Neural cell (in vitro differentiated cells): Measurements from ENCODE around the gene AGBL1. TPM values are rescaled to one million over a fixed set of nuclear protein-coding genes. Genes with fewer than 3 reads are reported as not detected.

ENCODE experiments used
- H2AFZ ChIP-seq: fragments of 200-600, 300-800 bp; sonication (generic), shearing (Covaris generic); 2 replicates; pipeline ENCODE4 v1.6.0; 2014; ENCODE audit warnings: low read depth, mild to moderate bottlenecking, antibody characterized with exemption, low read length, moderate library complexity
- H3F3A ChIP-seq: fragments of 200-600 bp; shearing (Covaris generic); 2 replicates; pipeline ENCODE4 v1.6.1; 2016; ENCODE audit warnings: mild to moderate bottlenecking, moderate library complexity, mixed read lengths, antibody characterized with exemption, low read length; ENCODE audit not compliant: insufficient read depth, poor library complexity, severe bottlenecking
- H3K27ac ChIP-seq: fragments of 200-600, 300-800 bp; sonication (generic), shearing (Covaris generic); 2 replicates; pipeline ENCODE4 v1.5.1; 2014; ENCODE audit warnings: mild to moderate bottlenecking, low read length, moderate library complexity
- H3K27me3 ChIP-seq: fragments of 300-800, 200-600 bp; sonication (generic), shearing (Covaris generic); 2 replicates; pipeline ENCODE4 v1.6.0; 2014; ENCODE audit warnings: mild to moderate bottlenecking, low read depth, low read length, moderate library complexity; ENCODE audit not compliant: insufficient read depth
- H3K36me3 ChIP-seq: fragments of 300-800, 200-600 bp; sonication (generic), shearing (Covaris generic); 2 replicates; pipeline ENCODE4 v1.5.1; 2014; ENCODE audit warnings: mild to moderate bottlenecking, antibody characterized with exemption, low read length, moderate library complexity; ENCODE audit not compliant: insufficient read depth
- H3K4me2 ChIP-seq: fragments of 300-800, 200-600 bp; sonication (generic), shearing (Covaris generic); 2 replicates; pipeline ENCODE4 v1.6.0; 2014; ENCODE audit warnings: mild to moderate bottlenecking, low read length
- H3K4me3 ChIP-seq: fragments of 300-800, 200-600 bp; sonication (generic), shearing (Covaris generic); 2 replicates; pipeline ENCODE4 v1.5.1; 2014; ENCODE audit warnings: mild to moderate bottlenecking, low read length, moderate library complexity
- H3K79me2 ChIP-seq: fragments of 200-600 bp; shearing (Covaris generic); replicated peaks from 2 replicates; pipeline ENCODE4 v1.6.0; 2014; ENCODE audit warnings: mild to moderate bottlenecking, low read length, moderate library complexity; ENCODE audit not compliant: insufficient read depth
- H3K9ac ChIP-seq: fragments of 300-800, 200-600 bp; sonication (generic), shearing (Covaris generic); 2 replicates; pipeline ENCODE4 v1.6.1; 2016; ENCODE audit warnings: mild to moderate bottlenecking, low read length, mixed read lengths
- H3K9me2 ChIP-seq: fragments of 200-600 bp; shearing (Covaris generic); 2 replicates; pipeline ENCODE4 v1.6.1; 2016; ENCODE audit warnings: mild to moderate bottlenecking, low read length, mixed read lengths; ENCODE audit not compliant: insufficient read depth
- H3K9me3 ChIP-seq: fragments of 200-600, 300-800 bp; sonication (generic), shearing (Covaris generic); 2 replicates; pipeline ENCODE4 v1.6.1; 2016; ENCODE audit warnings: mild to moderate bottlenecking, mixed run types, low read length, moderate library complexity, mixed read lengths
- H4K20me1 ChIP-seq: fragments of 200-600 bp; shearing (Covaris generic); 2 replicates; pipeline ENCODE4 v1.6.1; 2016; ENCODE audit warnings: mild to moderate bottlenecking, mixed run types; ENCODE audit not compliant: insufficient read depth
- CTCF ChIP-seq: fragments of 450-650 bp; IDR thresholded peaks from 2 replicates; pipeline ENCODE4 v1.5.1; 2014; ENCODE audit warnings: antibody characterized with exemption, mild to moderate bottlenecking, moderate library complexity; ENCODE audit not compliant: poor library complexity, severe bottlenecking
- EP300 ChIP-seq: fragments of 450-650 bp; conservative IDR thresholded peaks from 2 replicates; pipeline ENCODE4 v1.6.1; 2014; ENCODE audit warnings: antibody characterized with exemption, mild to moderate bottlenecking, moderate library complexity; ENCODE audit not compliant: poor library complexity, severe bottlenecking
- EZH2 ChIP-seq: fragments of 200-600, 300-800 bp; shearing (Covaris generic), sonication (generic); IDR thresholded peaks from 2 replicates; pipeline ENCODE4 v1.6.1; 2014; ENCODE audit warnings: antibody characterized with exemption, low read length, borderline replicate concordance, mild to moderate bottlenecking; ENCODE audit not compliant: insufficient read depth, poor library complexity, severe bottlenecking
- MXI1 ChIP-seq: fragments of 450-650 bp; conservative IDR thresholded peaks from 2 replicates; pipeline ENCODE4 v1.6.1; 2014; ENCODE audit warnings: antibody characterized with exemption, mild to moderate bottlenecking; ENCODE audit not compliant: poor library complexity, severe bottlenecking
- POLR2AphosphoS5 ChIP-seq: IDR thresholded peaks from 2 replicates; pipeline ENCODE4 v1.6.1; 2012
- RAD21 ChIP-seq: fragments of 450-650 bp; conservative IDR thresholded peaks from 2 replicates; pipeline ENCODE4 v1.6.1; 2014; ENCODE audit warnings: antibody characterized with exemption, mild to moderate bottlenecking, moderate library complexity
- REST ChIP-seq: IDR thresholded peaks from 2 replicates; pipeline ENCODE4 v1.6.1; 2012; ENCODE audit warnings: borderline replicate concordance
- SMC3 ChIP-seq: fragments of 450-650 bp; conservative IDR thresholded peaks from 2 replicates; pipeline ENCODE4 v1.6.1; 2014; ENCODE audit warnings: antibody characterized with exemption, mild to moderate bottlenecking, moderate library complexity; ENCODE audit not compliant: poor library complexity
- TAF1 ChIP-seq: IDR thresholded peaks from 2 replicates; pipeline ENCODE4 v1.6.1; 2012; ENCODE audit warnings: low read depth
- polyA plus RNA-seq: library from polyadenylated mRNA; depleted of rRNA; stranded (reverse); fragments of >200 nt; gene quantifications from 2 replicates; pipeline ENCODE4 v1.2.3, GENCODE V29; 2014

Gene AGBL1
- polyA plus RNA-seq, 1 donor from 2014 or later, result 0.12 TPM

GRCh38 chr15:86221119-86221518, 141.4 kb downstream of the AGBL1 start:
- Histone ChIP-seq H3K9ac (no peak overlapping the region), H3K79me2 (no peaks in the 10 kb centered on the region), H3K4me3 (no peak overlapping the region), H3K36me3 (no peaks in the 10 kb centered on the region), H3F3A (no peaks in the 10 kb centered on the region), H3K9me3 (peaks cover 5% of the 10 kb centered on the region), H3K4me2 (no peak overlapping the region), H3K27me3 (no peaks in the 10 kb centered on the region), H4K20me1 (no peaks in the 10 kb centered on the region), H3K27ac (no peak overlapping the region), H3K9me2 (no peaks in the 10 kb centered on the region), H2AFZ (no peak overlapping the region)
- no peak for TF ChIP-seq MXI1
- no peak for TF ChIP-seq CTCF
- TF ChIP-seq EP300, result no peak
- no peak for TF ChIP-seq TAF1
- TF ChIP-seq REST, result no peak
- no peak for TF ChIP-seq SMC3
- TF ChIP-seq POLR2AphosphoS5, result no peak

- H3K4me2 ChIP-seq, result no peak overlapping the region
- no peak overlapping the region for H3K27ac ChIP-seq
- no peaks in the 10 kb centered on the region for H3F3A ChIP-seq
- no peaks in the 10 kb centered on the region for H4K20me1 ChIP-seq
- no peaks in the 10 kb centered on the region for H3K27me3 ChIP-seq
- no peak overlapping the region for H3K4me3 ChIP-seq
- H3K9me3 ChIP-seq, result no peaks in the 10 kb centered on the region
- TF ChIP-seq EZH2, result no peak
- no peak for TF ChIP-seq RAD21
- TF ChIP-seq TAF1, result no peak
- no peak for TF ChIP-seq MXI1
- no peak for TF ChIP-seq CTCF
- no peak for TF ChIP-seq SMC3
- TF ChIP-seq POLR2AphosphoS5, result no peak
- no peak for TF ChIP-seq REST
- no peak for TF ChIP-seq EP300
- no peaks in the 10 kb centered on the region for H3K36me3 ChIP-seq
- no peaks in the 10 kb centered on the region for H3K79me2 ChIP-seq
- no peak overlapping the region for H3K9ac ChIP-seq
- H2AFZ ChIP-seq, result no peak overlapping the region
- no peaks in the 10 kb centered on the region for H3K9me2 ChIP-seq
Observed at GRCh38 chr15:86229306-86229705, 149.6 kb downstream of the AGBL1 start.
